Endothelial cell of umbilical vein (primary cell): ENCODE data around the gene NR5A2. TPM values are rescaled to one million over a fixed set of nuclear protein-coding genes. Genes with fewer than 3 reads are reported as not detected.

Experiments
- BruUV-seq: library from RNA; stranded (reverse); fragments of 400-500 nt; replicated peaks from 2 replicates; lab custom pipeline; 2021; lab: Mats Ljungman, UMichigan
- CTCF ChIA-PET: fragments of 300-600, 350-600 bp; sonication (Branson Sonifier 250); formaldehyde crosslinking; loops from one replicate; lab custom pipeline; 2021; ENCODE audit warnings: antibody characterized with exemption, inconsistent platforms; lab: Charles Lee
- POLR2A ChIA-PET: fragments of 300-600, 350-600 bp; sonication (Branson Sonifier 250); formaldehyde crosslinking; loops from one replicate; lab custom pipeline; 2021; ENCODE audit warnings: antibody characterized with exemption, inconsistent platforms; lab: Charles Lee
- DNase-seq: peaks from one replicate; pipeline ENCODE4 v3.0.0-alpha.2; 2011; ENCODE audit warnings: low read depth, low spot score
- FAIRE-seq: peaks from 2 replicates; lab custom pipeline; 2011; peaks lifted over from hg19 to GRCh38; lab: Jason Lieb, UNC
- H2AFZ ChIP-seq: 2 replicates; pipeline ENCODE4 v1.6.0; 2012; ENCODE audit warnings: low read depth, low read length, control low read depth, inconsistent platforms
- H3K27ac ChIP-seq: 2 replicates; pipeline ENCODE4 v1.5.1; 2011; ENCODE audit warnings: low read depth, mild to moderate bottlenecking, control low read depth, low read length, moderate library complexity; ENCODE audit not compliant: insufficient read depth
- H3K27me3 ChIP-seq, 2 experiments: 2 replicates each; pipeline versions ENCODE4 v1.6.0 to v1.6.1; 2011; ENCODE audit warnings: low read length in 2 of 2, mixed read lengths in 1 of 2; ENCODE audit not compliant: control insufficient read depth in 2 of 2, insufficient read depth in 2 of 2
- H3K36me3 ChIP-seq, 2 experiments: 2 replicates in 1 of 2; 3 replicates in 1 of 2; pipeline ENCODE4 v1.5.1; 2011; ENCODE audit warnings: low read length in 2 of 2, mild to moderate bottlenecking in 1 of 2, moderate library complexity in 1 of 2; ENCODE audit not compliant: control insufficient read depth in 2 of 2, insufficient read depth in 2 of 2; ENCODE audit errors: extremely low read depth in 1 of 2
- H3K4me1 ChIP-seq: 3 replicates; pipeline ENCODE4 v1.5.1; 2011; ENCODE audit warnings: mild to moderate bottlenecking, low read length; ENCODE audit not compliant: control insufficient read depth, insufficient read depth; ENCODE audit errors: extremely low read depth
- H3K4me2 ChIP-seq: 2 replicates; pipeline ENCODE4 v1.6.1; 2011; ENCODE audit warnings: low read length, control low read depth, mixed read lengths; ENCODE audit not compliant: insufficient read depth
- H3K4me3 ChIP-seq, 3 experiments: fragments of 200-600 bp in 1 of 3; sonication (generic), shearing (Covaris generic) in 1 of 3; replicated peaks in 1 of 3; 2 replicates each; pipeline ENCODE4 v1.5.1; 2011 to 2016; ENCODE audit warnings: control low read depth in 3 of 3, low read length in 3 of 3, mild to moderate bottlenecking in 2 of 3, inconsistent platforms in 1 of 3, low read depth in 1 of 3, moderate library complexity in 1 of 3; ENCODE audit not compliant: insufficient read depth in 1 of 3
- H3K79me2 ChIP-seq: 2 replicates; pipeline ENCODE4 v1.6.0; 2012; ENCODE audit warnings: low read length, inconsistent platforms; ENCODE audit not compliant: control insufficient read depth, insufficient read depth
- H3K9ac ChIP-seq: replicated peaks from 2 replicates; pipeline ENCODE3; 2011; ENCODE audit warnings: low read length, control low read depth; ENCODE audit not compliant: insufficient read depth; ENCODE audit errors: extremely low read depth
- H3K9me1 ChIP-seq: replicated peaks from 3 replicates; pipeline ENCODE4 v1.6.0; 2011; ENCODE audit warnings: mild to moderate bottlenecking, low read length; ENCODE audit not compliant: control insufficient read depth, insufficient read depth; ENCODE audit errors: extremely low read depth
- H3K9me3 ChIP-seq: replicated peaks from 2 replicates; pipeline ENCODE4 v1.5.1; 2012; ENCODE audit warnings: low read length, inconsistent platforms; ENCODE audit not compliant: control insufficient read depth, insufficient read depth
- H4K20me1 ChIP-seq: replicated peaks from 2 replicates; pipeline ENCODE3; 2011; ENCODE audit warnings: mild to moderate bottlenecking, low read length; ENCODE audit not compliant: control insufficient read depth, insufficient read depth; ENCODE audit errors: extremely low read depth
- CTCF ChIP-seq, 2 donors: IDR thresholded peaks; 1 replicate in 1 of 2; 2 replicates in 1 of 2; pipeline ENCODE4 v1.5.1; 2011; ENCODE audit warnings: low read length in 2 of 2, mild to moderate bottlenecking in 2 of 2, moderate library complexity in 2 of 2, control low read depth in 1 of 2, inconsistent platforms in 1 of 2, low read depth in 1 of 2; ENCODE audit not compliant: insufficient read depth in 1 of 2; ENCODE audit errors: extremely low read depth in 1 of 2
- EZH2 ChIP-seq: IDR thresholded peaks from 2 replicates; pipeline ENCODE4 v1.6.1; 2012; ENCODE audit warnings: borderline replicate concordance, low read depth, mild to moderate bottlenecking, moderate library complexity, low read length, inconsistent platforms; ENCODE audit not compliant: severe bottlenecking
- FOS ChIP-seq: IDR thresholded peaks from 2 replicates; pipeline ENCODE4 v1.6.1; 2011; ENCODE audit warnings: mild to moderate bottlenecking, low read length, moderate library complexity, borderline replicate concordance; ENCODE audit not compliant: insufficient read depth
- MYC ChIP-seq: IDR thresholded peaks from one replicate; pipeline ENCODE4 v1.6.1; 2011; ENCODE audit warnings: mild to moderate bottlenecking, low read depth, low read length
- POLR2AphosphoS5 ChIP-seq: IDR thresholded peaks from 2 replicates; pipeline ENCODE4 v1.6.1; 2012; ENCODE audit warnings: low read depth, mild to moderate bottlenecking, control low read depth, low read length, moderate library complexity; ENCODE audit not compliant: insufficient read depth
- dilution Hi-C: fragments of 300-500 bp; cut with MboI; formaldehyde crosslinking; loops from one replicate; pipeline ENCODE4 v1.15.0; 2019; ENCODE audit warnings: low sequenced_read_pairs; ENCODE audit not compliant: extremely low pct_ligation_motif_present
- intact Hi-C: fragments of 100-400 bp; cut with micrococcal nuclease; formaldehyde crosslinking; loops from one replicate; pipeline ENCODE4 v1.10.0; 2022
- polyA plus RNA-seq, 4 experiments: library from polyadenylated mRNA; depleted of rRNA in 3 of 4; stranded (reverse) in 3 of 4; unstranded in 1 of 4; fragments of >200 nt; gene quantifications; 2 replicates each; pipeline versions ENCODE4 v1.2.1 to v1.2.3, GENCODE V29; 2011 to 2012; ENCODE audit warnings: missing spikeins in 1 of 4
- total RNA-seq: library from RNA; stranded (reverse); gene quantifications from 2 replicates; pipeline ENCODE4 v1.2.3, GENCODE V29; 2021
- TF ChIP-seq, protein P1 (sequence below): IDR thresholded peaks from 2 replicates; pipeline ENCODE4 v1.6.1; 2011; ENCODE audit not compliant: insufficient read depth, insufficient read length

The NR5A2 gene
- total and polyA plus RNA-seq, 2 donors (not counting 3 experiments of a cell fraction or from before 2014, with no cell fraction given) = 3.4 to 12.1 TPM

- BruUV-seq = no TSS peak
- Histone ChIP-seq H3K9me3 (no peaks in the 10 kb centered on the region), H3K9ac (no peak overlapping the region), H3K79me2 (no peaks in the 10 kb centered on the region), H2AFZ (no peak overlapping the region), H3K27me3 (no peaks in the 10 kb centered on the region), H3K36me3 (no peaks in the 10 kb centered on the region), H4K20me1 (no peaks in the 10 kb centered on the region), H3K27ac (no peak overlapping the region), H3K4me1 (peaks cover 19% of the 10 kb centered on the region), H3K4me2 (no peak overlapping the region), H3K4me3 (no peak overlapping the region), H3K9me1 (no peaks in the 10 kb centered on the region)
- DNase-seq (peak; percentile 36), FAIRE-seq (no peak)
- intact Hi-C loops (loop anchor here (1.0 kb wide), 1 partner anchor 8 kb away; no protein-coding TSS in a partner anchor), dilution Hi-C loops (no loop called here)
- TF ChIP-seq MYC (no peak), FOS (peak; percentile 32), CTCF (IDR thresholded peaks at IDR 0.05; ENCODE audit: extremely low read depth in 1 of 2, insufficient read depth in 1 of 2, low read depth in 1 of 2, low read length in 2 of 2) (no peak), POLR2AphosphoS5 (no peak), EZH2 (no peak)
- TF ChIP-seq, protein P1, sequence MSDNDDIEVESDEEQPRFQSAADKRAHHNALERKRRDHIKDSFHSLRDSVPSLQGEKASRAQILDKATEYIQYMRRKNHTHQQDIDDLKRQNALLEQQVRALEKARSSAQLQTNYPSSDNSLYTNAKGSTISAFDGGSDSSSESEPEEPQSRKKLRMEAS = no peak
- POLR2A ChIA-PET = no interaction called here
- CTCF ChIA-PET = interaction anchor here (2.5 kb wide), 1 partner anchor 194 kb away, joined by 8 read pairs; no protein-coding TSS in a partner anchor
These were observed 54.8 kb downstream of the NR5A2 start for GRCh38 chr1:200082329-200082728.
